MV-4-11 (cell line): ENCODE data around the gene IGSF21.

Experiments
- DNase-seq: peaks from one replicate; lab custom pipeline; 2025; lab: John Stamatoyannopoulos, UW

Gene IGSF21

GRCh38 chr1:18145851-18146618 is 38.4 kb downstream of the IGSF21 start:
- no peak for DNase-seq

GRCh38 chr1:18146886-18147285 is 39.3 kb downstream of the IGSF21 start:
- DNase-seq: no peak

- DNase-seq: no peak
Measured at GRCh38 chr1:18147672-18148071, 40.1 kb downstream of the IGSF21 start.

- no peak for DNase-seq
Measured at GRCh38 chr1:18148461-18148860, 40.9 kb downstream of the IGSF21 start.

GRCh38 chr1:18149027-18149641 is 41.5 kb downstream of the IGSF21 start:
- no peak for DNase-seq

GRCh38 chr1:18151436-18152122 is 44.0 kb downstream of the IGSF21 start:
- no peak for DNase-seq

GRCh38 chr1:18154430-18155194 is 47.0 kb downstream of the IGSF21 start:
- DNase-seq: no peak

- DNase-seq: no peak
Measured at GRCh38 chr1:18155881-18156385, 48.3 kb downstream of the IGSF21 start.

GRCh38 chr1:18157352-18157751 is 49.8 kb downstream of the IGSF21 start:
- DNase-seq: no peak

- DNase-seq: no peak
Measured at GRCh38 chr1:18157968-18158367, 50.4 kb downstream of the IGSF21 start.

GRCh38 chr1:18158714-18159113 is 51.1 kb downstream of the IGSF21 start:
- no peak for DNase-seq

- DNase-seq: peak; percentile 75
Measured at GRCh38 chr1:18160290-18160942, 52.8 kb downstream of the IGSF21 start.

- no peak for DNase-seq
Measured at GRCh38 chr1:18161690-18162089, 54.1 kb downstream of the IGSF21 start.

- peak; percentile 57 for DNase-seq
Measured at GRCh38 chr1:18165640-18166039, 58.0 kb downstream of the IGSF21 start.

- no peak for DNase-seq
Measured at GRCh38 chr1:18166341-18166740, 58.7 kb downstream of the IGSF21 start.

- no peak for DNase-seq
Measured at GRCh38 chr1:18166929-18167328, 59.3 kb downstream of the IGSF21 start.

GRCh38 chr1:18170444-18170843 is 62.8 kb downstream of the IGSF21 start:
- no peak for DNase-seq

- no peak for DNase-seq
Measured at GRCh38 chr1:18174037-18174436, 66.4 kb downstream of the IGSF21 start.

GRCh38 chr1:18175051-18175450 is 67.5 kb downstream of the IGSF21 start:
- no peak for DNase-seq

- no peak for DNase-seq
Measured at GRCh38 chr1:18175530-18176377, 68.2 kb downstream of the IGSF21 start.

- DNase-seq: no peak
Measured at GRCh38 chr1:18176619-18177018, 69.0 kb downstream of the IGSF21 start.
